HPDE6-E6E7 (cell line): ENCODE measurements around the gene HTR1A.

Experiments used
- DNase-seq: peaks from one replicate; pipeline ENCODE4 v3.0.0; 2011; ENCODE audit warnings: missing footprints; ENCODE audit errors: extremely low spot score

The HTR1A gene

GRCh38 chr5:63962279-63962678 lies at the start of gene HTR1A:
TSS of gene HTR1A (minus strand) at chr5:63962445. CDS start at chr5:63961719, 726 bp downstream.
- no peak for DNase-seq

- DNase-seq, result no peak
These were observed 41.7 kb upstream of the HTR1A start for GRCh38 chr5:64003966-64004365.

- no peak for DNase-seq
These were observed 37.9 kb upstream of the HTR1A start for GRCh38 chr5:64000096-64000495.

- no peak for DNase-seq
These were observed 24.8 kb upstream of the HTR1A start for GRCh38 chr5:63987053-63987452.

- no peak for DNase-seq
These were observed 19.6 kb upstream of the HTR1A start for GRCh38 chr5:63981864-63982263.

- no peak for DNase-seq
These were observed 1.7 kb upstream of the HTR1A start for GRCh38 chr5:63963926-63964325.

- peak; percentile 27 for DNase-seq
These were observed 963 bp upstream of the HTR1A start for GRCh38 chr5:63963080-63963735.

- DNase-seq, result no peak
These were observed 565 bp downstream of the HTR1A start for GRCh38 chr5:63961598-63962161.

GRCh38 chr5:63961125-63961597 lies 1.1 kb downstream of the HTR1A start:
- no peak for DNase-seq

GRCh38 chr5:63960646-63961045 lies 1.6 kb downstream of the HTR1A start:
- no peak for DNase-seq

- no peak for DNase-seq
These were observed 2.9 kb downstream of the HTR1A start for GRCh38 chr5:63959177-63959982.

- no peak for DNase-seq
These were observed 3.6 kb downstream of the HTR1A start for GRCh38 chr5:63958654-63959053.

GRCh38 chr5:63957617-63958016 lies 4.6 kb downstream of the HTR1A start:
- DNase-seq, result no peak

GRCh38 chr5:63953217-63953616 lies 9.0 kb downstream of the HTR1A start:
- no peak for DNase-seq

GRCh38 chr5:63935103-63935502 lies 27.1 kb downstream of the HTR1A start:
- no peak for DNase-seq

GRCh38 chr5:63931836-63932235 lies 30.4 kb downstream of the HTR1A start:
- no peak for DNase-seq

- DNase-seq, result no peak
These were observed 33.8 kb downstream of the HTR1A start for GRCh38 chr5:63928451-63928850.

- DNase-seq, result peak; percentile 5
These were observed 38.3 kb downstream of the HTR1A start for GRCh38 chr5:63923914-63924313.

GRCh38 chr5:63919763-63920478 lies 42.3 kb downstream of the HTR1A start:
- no peak for DNase-seq

- DNase-seq, result no peak
These were observed 45.5 kb downstream of the HTR1A start for GRCh38 chr5:63916786-63917185.

GRCh38 chr5:63911871-63912270 lies 50.4 kb downstream of the HTR1A start:
- DNase-seq, result no peak
